Measurements from ENCODE around the gene GCK.

GRCh38 chr7:44161371-44161770 lies 27.9 kb downstream of the GCK start:
- TF ChIP-seq POLR2AphosphoS5 (IDR thresholded peaks at IDR 0.05) = no peak
- TF ChIP-seq CTCF (IDR thresholded peaks at IDR 0.05) = no peak
- TF ChIP-seq POLR2A (IDR thresholded peaks at IDR 0.05) = no peak
- no peak for TF ChIP-seq EP300 (IDR thresholded peaks at IDR 0.05)
